Uterus (tissue), 2 donors: ENCODE data around the gene HSPA1L.

Experiments
- CTCF ChIP-seq, 4 experiments: fragments of 200-600 bp in 2 of 4; fragments of 450-650 bp in 2 of 4; sonication (generic) in 2 of 4; IDR thresholded peaks; one replicate each; pipeline ENCODE4 v1.5.1; 2016 to 2019; ENCODE audit warnings: antibody characterized with exemption in 4 of 4, mild to moderate bottlenecking in 2 of 4, moderate library complexity in 1 of 4
- POLR2A ChIP-seq, 2 donors: fragments of 450-650 bp; IDR thresholded peaks; one replicate each; pipeline ENCODE4 v1.6.1; 2016; ENCODE audit warnings: antibody characterized with exemption in 2 of 2, mild to moderate bottlenecking in 1 of 2, moderate library complexity in 1 of 2

GRCh38 chr6:31821301-31822035 is 6.4 kb upstream of the HSPA1L start:
- peak; percentile 7 to 88 for TF ChIP-seq POLR2A (IDR thresholded peaks at IDR 0.05)
- no peak for TF ChIP-seq CTCF (IDR thresholded peaks at IDR 0.05)
